ENCODE measurements around the gene ADGRL4.

DNA sequence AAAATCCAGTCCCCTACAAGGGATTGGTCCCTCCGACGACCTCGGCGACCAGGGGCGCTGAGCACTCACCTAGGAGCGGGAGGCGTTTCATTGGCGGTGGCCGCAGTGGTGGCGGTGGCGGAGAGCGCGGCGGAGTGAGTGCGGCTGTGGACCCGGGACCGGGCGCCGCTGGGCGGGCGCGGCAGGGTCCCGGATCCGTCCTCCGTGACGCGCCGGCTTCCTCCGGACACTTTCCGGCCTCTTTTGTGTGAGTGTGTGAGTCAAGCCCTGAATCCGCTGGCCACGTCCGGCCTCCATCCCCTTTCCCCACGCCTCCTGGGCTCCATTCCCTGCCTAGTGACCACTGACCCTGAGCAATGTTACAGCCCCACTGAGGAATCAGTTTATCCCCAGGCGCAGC lies at the start of gene ADGRL4:
- TF ChIP-seq, protein P1, sequence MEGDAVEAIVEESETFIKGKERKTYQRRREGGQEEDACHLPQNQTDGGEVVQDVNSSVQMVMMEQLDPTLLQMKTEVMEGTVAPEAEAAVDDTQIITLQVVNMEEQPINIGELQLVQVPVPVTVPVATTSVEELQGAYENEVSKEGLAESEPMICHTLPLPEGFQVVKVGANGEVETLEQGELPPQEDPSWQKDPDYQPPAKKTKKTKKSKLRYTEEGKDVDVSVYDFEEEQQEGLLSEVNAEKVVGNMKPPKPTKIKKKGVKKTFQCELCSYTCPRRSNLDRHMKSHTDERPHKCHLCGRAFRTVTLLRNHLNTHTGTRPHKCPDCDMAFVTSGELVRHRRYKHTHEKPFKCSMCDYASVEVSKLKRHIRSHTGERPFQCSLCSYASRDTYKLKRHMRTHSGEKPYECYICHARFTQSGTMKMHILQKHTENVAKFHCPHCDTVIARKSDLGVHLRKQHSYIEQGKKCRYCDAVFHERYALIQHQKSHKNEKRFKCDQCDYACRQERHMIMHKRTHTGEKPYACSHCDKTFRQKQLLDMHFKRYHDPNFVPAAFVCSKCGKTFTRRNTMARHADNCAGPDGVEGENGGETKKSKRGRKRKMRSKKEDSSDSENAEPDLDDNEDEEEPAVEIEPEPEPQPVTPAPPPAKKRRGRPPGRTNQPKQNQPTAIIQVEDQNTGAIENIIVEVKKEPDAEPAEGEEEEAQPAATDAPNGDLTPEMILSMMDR (IDR thresholded peaks at IDR 0.05 in 8 of 11, conservative IDR thresholded peaks at IDR 0.05 in 3 of 11), result no peak
- peak in 1 of 3 donors; percentile 76 for TF ChIP-seq POLR2A (IDR thresholded peaks at IDR 0.05)
- TF ChIP-seq POLR2AphosphoS5 (IDR thresholded peaks at IDR 0.05), result peak; percentile 83 to 92 (median 91)

All from spleen (tissue), 7 donors.